Measurements from ENCODE around the gene FABP2. TPM values are rescaled to one million over a fixed set of nuclear protein-coding genes. Genes with fewer than 3 reads are reported as not detected.

The FABP2 gene
- total RNA-seq, 4 donors from 2014 or later, result not detected

DNA sequence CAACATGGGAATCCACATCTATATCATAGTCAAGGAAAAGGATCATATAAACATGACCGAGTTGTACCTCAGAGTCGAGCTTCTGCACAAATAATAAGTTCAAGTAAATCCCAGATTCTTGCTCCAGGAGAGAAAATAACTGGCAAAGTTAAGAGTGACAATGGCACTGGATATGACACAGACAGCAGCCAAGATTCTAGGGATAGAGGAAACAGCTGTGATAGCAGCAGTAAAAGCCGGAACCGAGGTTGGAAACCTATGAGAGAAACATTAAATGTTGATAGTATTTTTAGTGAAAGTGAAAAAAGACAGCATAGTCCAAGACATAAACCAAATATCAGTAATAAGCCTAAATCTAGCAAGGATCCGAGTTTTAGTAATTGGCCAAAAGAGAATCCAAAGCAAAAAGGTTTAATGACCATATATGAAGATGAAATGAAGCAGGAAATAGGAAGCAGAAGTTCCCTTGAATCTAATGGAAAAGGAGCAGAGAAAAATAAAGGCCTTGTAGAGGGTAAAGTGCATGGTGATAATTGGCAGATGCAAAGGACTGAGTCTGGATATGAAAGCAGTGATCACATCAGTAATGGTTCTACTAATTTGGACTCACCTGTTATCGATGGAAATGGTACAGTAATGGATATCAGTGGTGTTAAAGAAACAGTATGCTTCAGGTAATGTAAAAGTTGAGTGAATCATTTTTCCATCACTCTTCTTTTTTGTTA is 50.4 kb downstream of the FABP2 start:
- no peak for DNase-seq
- TF ChIP-seq POLR2A (IDR thresholded peaks at IDR 0.05), result no peak
- TF ChIP-seq, protein P1, sequence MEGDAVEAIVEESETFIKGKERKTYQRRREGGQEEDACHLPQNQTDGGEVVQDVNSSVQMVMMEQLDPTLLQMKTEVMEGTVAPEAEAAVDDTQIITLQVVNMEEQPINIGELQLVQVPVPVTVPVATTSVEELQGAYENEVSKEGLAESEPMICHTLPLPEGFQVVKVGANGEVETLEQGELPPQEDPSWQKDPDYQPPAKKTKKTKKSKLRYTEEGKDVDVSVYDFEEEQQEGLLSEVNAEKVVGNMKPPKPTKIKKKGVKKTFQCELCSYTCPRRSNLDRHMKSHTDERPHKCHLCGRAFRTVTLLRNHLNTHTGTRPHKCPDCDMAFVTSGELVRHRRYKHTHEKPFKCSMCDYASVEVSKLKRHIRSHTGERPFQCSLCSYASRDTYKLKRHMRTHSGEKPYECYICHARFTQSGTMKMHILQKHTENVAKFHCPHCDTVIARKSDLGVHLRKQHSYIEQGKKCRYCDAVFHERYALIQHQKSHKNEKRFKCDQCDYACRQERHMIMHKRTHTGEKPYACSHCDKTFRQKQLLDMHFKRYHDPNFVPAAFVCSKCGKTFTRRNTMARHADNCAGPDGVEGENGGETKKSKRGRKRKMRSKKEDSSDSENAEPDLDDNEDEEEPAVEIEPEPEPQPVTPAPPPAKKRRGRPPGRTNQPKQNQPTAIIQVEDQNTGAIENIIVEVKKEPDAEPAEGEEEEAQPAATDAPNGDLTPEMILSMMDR (IDR thresholded peaks at IDR 0.05), result no peak

GRCh38 chr4:119268466-119268865 is 53.5 kb downstream of the FABP2 start:
- DNase-seq, result no peak
- H3K36me3 ChIP-seq, result peaks cover 6 to 8% of the 10 kb centered on the region in 2 donors
- no peak overlapping the region for H3K4me3 ChIP-seq (replicated peaks in 1 of 3)
- TF ChIP-seq, protein P1 (IDR thresholded peaks at IDR 0.05), result no peak
- TF ChIP-seq POLR2A (IDR thresholded peaks at IDR 0.05), result no peak
- H3K27ac ChIP-seq, result no peak overlapping the region
- intact Hi-C loops (cut with DNase I), result no loop called here
- H3K4me1 ChIP-seq, result no peaks in the 10 kb centered on the region
- no peaks in the 10 kb centered on the region for H3K27me3 ChIP-seq
- WGBS, 2 donors, result 92 to 93% methylated on average over 3 of the region's 3 CpGs
- no peaks in the 10 kb centered on the region for H3K9me3 ChIP-seq

More for the DNA sequence above, 50.4 kb downstream of the FABP2 start:
- no peaks in the 10 kb centered on the region for H3K9me3 ChIP-seq
- WGBS, 2 donors, result 81 to 88% methylated on average over 6 of the region's 6 CpGs
- no peaks in the 10 kb centered on the region for H3K27me3 ChIP-seq
- H3K36me3 ChIP-seq, result peaks cover 6 to 8% of the 10 kb centered on the region in 2 donors
- H3K27ac ChIP-seq, result no peak overlapping the region
- no peak overlapping the region for H3K4me3 ChIP-seq (replicated peaks in 1 of 3)
- no peaks in the 10 kb centered on the region for H3K4me1 ChIP-seq
- intact Hi-C loops (cut with DNase I), result no loop called here

Small RNAs within 50 kb of the gene (small RNA-seq; reads per million reads assigned to genes)
- not detected for gene RNU4-33P

Other genes with a start within 250 kb of the FABP2 start
- gene MYOZ2, start 186.3 kb downstream of the FABP2 start, total RNA-seq, result not detected
- 100 to 1,000 TPM in 1 of 4 donors, 10 to 100 TPM in 3; 42.5 to 113 (median 68.3) TPM for gene USP53, start 109.4 kb downstream of the FABP2 start, total RNA-seq

Measured in thyroid gland (tissue), 4 donors.